ENCODE results near the gene SORL1-AS1.

The SORL1-AS1 gene

DNA sequence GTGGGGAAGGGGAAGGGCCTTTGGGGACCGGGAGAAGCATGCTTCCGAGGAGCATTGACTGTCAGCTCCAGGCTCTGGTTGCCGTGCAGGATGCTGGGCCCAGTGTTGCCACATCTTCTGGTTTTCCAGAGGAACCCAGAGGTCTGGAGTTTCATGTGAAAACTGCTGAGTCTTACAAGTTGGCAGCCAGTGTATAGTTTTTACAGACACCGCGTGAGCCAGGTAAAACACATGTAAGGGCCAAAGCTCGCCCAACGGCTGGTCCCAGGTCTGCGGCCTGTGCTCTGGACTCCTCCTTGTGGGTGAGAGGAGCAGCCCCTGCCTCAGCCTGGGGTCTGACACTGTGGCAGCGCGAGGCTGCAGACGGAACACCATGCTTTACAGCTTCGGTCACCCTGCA is 18.4 kb upstream of the SORL1-AS1 start:
- no peak overlapping the region for H3K9ac ChIP-seq (ENCODE audit: low read length)
- no peaks in the 10 kb centered on the region for H3K27me3 ChIP-seq (ENCODE audit: control insufficient read depth, insufficient read depth, low read length)
- no peak overlapping the region for H3K4me3 ChIP-seq (ENCODE audit: low read length)
- H3K4me1 ChIP-seq (ENCODE audit: control insufficient read depth, insufficient read depth, low read length), result peaks cover 13% of the 10 kb centered on the region
- H3K36me3 ChIP-seq (ENCODE audit: control insufficient read depth, insufficient read depth, low read length), result no peaks in the 10 kb centered on the region
- H3K27ac ChIP-seq (ENCODE audit: low read depth, low read length), result no peak overlapping the region

- peaks cover 23% of the 10 kb centered on the region for H3K4me1 ChIP-seq (ENCODE audit: control insufficient read depth, insufficient read depth, low read length)
- no peak overlapping the region for H3K4me3 ChIP-seq (ENCODE audit: low read length)
- no peak overlapping the region for H3K9ac ChIP-seq (ENCODE audit: low read length)
- H3K27ac ChIP-seq (ENCODE audit: low read depth, low read length), result no peak overlapping the region
- no peaks in the 10 kb centered on the region for H3K27me3 ChIP-seq (ENCODE audit: control insufficient read depth, insufficient read depth, low read length)
- H3K36me3 ChIP-seq (ENCODE audit: control insufficient read depth, insufficient read depth, low read length), result no peaks in the 10 kb centered on the region
Measured at GRCh38 chr11:121469910-121470309, 17.1 kb upstream of the SORL1-AS1 start.

DNA sequence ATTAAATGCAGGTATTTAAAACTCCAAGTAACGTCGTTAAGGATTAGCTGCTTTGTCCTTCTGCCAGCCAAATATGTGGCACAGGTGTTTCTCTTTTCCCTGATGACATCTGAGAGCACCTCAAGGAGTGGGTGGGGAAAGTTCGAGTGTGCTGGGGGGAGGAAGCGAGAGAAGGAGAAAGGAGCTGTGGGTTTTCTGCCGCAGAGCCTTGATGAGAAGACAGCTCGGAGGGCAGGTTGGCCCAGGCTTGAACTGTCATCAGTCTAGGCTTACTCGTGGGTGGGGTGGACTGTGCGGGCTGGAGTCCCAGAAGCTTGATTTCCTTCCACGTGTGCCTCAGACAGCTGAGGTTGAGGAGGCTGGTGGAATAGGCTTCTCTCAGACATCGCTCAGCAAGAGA is 15.2 kb upstream of the SORL1-AS1 start:
- Histone ChIP-seq H3K27me3 (ENCODE audit: control insufficient read depth, insufficient read depth, low read length) (no peaks in the 10 kb centered on the region), H3K27ac (ENCODE audit: low read depth, low read length) (no peak overlapping the region), H3K4me1 (ENCODE audit: control insufficient read depth, insufficient read depth, low read length) (peaks cover 40% of the 10 kb centered on the region), H3K9ac (ENCODE audit: low read length) (no peak overlapping the region), H3K4me3 (ENCODE audit: low read length) (peak overlapping the region; percentile 20), H3K36me3 (ENCODE audit: control insufficient read depth, insufficient read depth, low read length) (no peaks in the 10 kb centered on the region)

DNA sequence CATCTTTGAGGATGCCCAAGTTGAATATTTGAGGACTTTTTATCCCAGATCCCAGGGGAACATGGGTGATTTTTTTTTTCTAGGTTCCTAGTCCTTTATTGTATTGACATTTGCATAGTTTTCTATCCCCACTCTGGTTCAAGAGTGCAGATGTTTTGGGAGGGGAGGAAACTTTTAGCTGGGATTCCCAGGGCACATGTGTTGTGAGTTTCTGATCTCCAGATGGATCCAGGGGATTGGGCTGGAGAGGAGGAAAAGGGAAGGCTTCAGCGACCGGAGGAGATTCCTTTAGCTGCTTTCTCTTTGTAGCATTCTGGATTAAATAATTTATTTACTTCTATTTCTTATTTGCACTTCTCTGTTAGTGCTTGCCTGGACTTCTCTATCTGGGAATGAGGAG is 14.7 kb upstream of the SORL1-AS1 start:
- Histone ChIP-seq H3K4me1 (ENCODE audit: control insufficient read depth, insufficient read depth, low read length) (peaks cover 40% of the 10 kb centered on the region), H3K9ac (ENCODE audit: low read length) (no peak overlapping the region), H3K4me3 (ENCODE audit: low read length) (no peak overlapping the region), H3K36me3 (ENCODE audit: control insufficient read depth, insufficient read depth, low read length) (no peaks in the 10 kb centered on the region), H3K27me3 (ENCODE audit: control insufficient read depth, insufficient read depth, low read length) (no peaks in the 10 kb centered on the region), H3K27ac (ENCODE audit: low read depth, low read length) (peak overlapping the region; percentile 77)

DNA sequence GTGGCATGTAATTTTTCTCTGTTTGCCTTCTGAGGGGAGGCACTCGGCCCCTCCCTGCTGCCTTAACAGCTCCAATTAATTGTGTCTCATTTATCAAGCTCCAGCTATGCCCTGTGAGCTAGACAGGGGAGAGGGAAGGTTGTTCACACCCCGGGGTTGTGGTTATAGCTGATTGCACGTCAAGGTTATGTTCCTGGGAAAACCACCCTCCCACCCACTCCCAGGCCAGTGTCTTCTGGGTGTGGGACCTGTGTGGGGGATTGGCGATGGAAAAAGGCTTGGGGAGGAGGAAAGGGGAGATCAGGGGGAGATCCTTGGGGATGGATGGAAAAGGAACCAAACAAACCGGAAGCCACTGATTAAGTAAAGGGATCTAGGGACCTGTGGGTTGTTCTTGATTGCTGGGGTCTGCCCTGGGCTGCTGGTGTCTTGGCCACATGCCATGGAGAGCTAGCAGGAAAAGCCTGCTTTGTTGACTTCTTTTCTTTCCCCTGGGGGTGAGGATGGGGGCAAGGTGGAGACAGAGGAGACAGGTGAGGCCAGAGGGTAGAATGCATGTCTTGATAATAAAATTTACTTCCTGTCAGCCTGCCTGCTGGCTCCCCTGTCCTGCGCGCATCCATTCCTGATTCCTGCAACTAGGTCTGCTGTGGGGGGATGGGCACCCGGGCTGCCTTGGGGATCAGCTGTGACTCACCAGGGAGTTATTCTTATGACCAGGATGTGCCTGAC is 13.5 kb upstream of the SORL1-AS1 start:
- H3K9ac ChIP-seq (ENCODE audit: low read length), result no peak overlapping the region
- H3K36me3 ChIP-seq (ENCODE audit: control insufficient read depth, insufficient read depth, low read length), result no peaks in the 10 kb centered on the region
- H3K27ac ChIP-seq (ENCODE audit: low read depth, low read length), result peak overlapping the region; percentile 77
- peaks cover 40% of the 10 kb centered on the region for H3K4me1 ChIP-seq (ENCODE audit: control insufficient read depth, insufficient read depth, low read length)
- no peaks in the 10 kb centered on the region for H3K27me3 ChIP-seq (ENCODE audit: control insufficient read depth, insufficient read depth, low read length)
- H3K4me3 ChIP-seq (ENCODE audit: low read length), result peak overlapping the region; percentile 4

DNA sequence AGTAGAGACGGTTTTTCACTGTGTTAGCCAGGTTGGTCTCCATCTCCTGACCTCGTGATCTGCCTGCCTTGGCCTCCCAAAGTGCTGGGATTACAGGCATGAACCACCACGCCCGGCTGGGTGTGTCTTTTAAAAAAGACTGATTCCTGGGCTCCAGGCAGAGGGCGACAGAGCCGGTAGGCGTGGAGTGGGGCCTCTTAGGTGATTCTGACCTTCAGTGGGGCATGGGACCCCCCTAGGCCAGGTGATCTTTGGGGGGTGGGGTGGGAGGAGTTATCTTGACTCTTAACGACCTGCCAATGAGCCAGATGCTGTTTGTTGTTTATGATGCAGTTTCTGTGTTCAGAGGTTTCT is 12.9 kb upstream of the SORL1-AS1 start:
- Histone ChIP-seq H3K27ac (ENCODE audit: low read depth, low read length) (peak overlapping the region; percentile 77), H3K9ac (ENCODE audit: low read length) (no peak overlapping the region), H3K4me1 (ENCODE audit: control insufficient read depth, insufficient read depth, low read length) (peaks cover 41% of the 10 kb centered on the region)

DNA sequence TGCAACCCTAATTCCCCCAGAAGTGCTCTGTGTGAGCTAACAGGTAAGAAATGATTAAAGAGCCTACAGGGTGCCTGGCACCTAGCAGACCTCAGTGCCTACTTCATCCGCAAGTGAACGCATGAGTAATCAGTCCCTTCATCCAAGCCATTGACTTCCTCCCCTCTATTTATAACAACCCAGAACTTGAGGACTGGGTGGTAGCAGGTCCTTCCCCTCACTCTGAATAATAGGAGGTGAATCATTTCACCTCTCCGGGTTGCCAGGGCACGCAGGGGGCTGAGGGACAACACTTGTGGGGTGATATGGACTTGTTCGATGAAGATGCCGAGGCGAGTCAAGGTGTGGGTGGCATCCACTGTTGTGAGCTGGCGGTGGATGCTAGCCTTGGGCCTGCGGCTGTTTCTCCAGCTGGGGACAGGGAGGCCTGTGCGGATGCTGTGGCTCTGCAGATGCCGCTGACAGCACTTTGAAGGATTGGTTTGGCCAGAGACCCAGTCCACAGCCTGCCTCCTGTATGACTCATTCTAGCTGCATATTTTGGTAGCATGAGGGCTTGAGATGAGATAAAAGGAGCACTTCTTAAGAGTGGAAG is 11.7 kb upstream of the SORL1-AS1 start:
- Histone ChIP-seq H3K27me3 (ENCODE audit: control insufficient read depth, insufficient read depth, low read length) (no peaks in the 10 kb centered on the region), H3K4me3 (ENCODE audit: low read length) (no peak overlapping the region), H3K27ac (ENCODE audit: low read depth, low read length) (peak overlapping the region; percentile 73), H3K36me3 (ENCODE audit: control insufficient read depth, insufficient read depth, low read length) (no peaks in the 10 kb centered on the region), H3K9ac (ENCODE audit: low read length) (no peak overlapping the region), H3K4me1 (ENCODE audit: control insufficient read depth, insufficient read depth, low read length) (peaks cover 43% of the 10 kb centered on the region)

More for the DNA sequence above, 12.9 kb upstream of the SORL1-AS1 start:
- Histone ChIP-seq H3K27me3 (ENCODE audit: control insufficient read depth, insufficient read depth, low read length) (no peaks in the 10 kb centered on the region), H3K4me3 (ENCODE audit: low read length) (no peak overlapping the region), H3K36me3 (ENCODE audit: control insufficient read depth, insufficient read depth, low read length) (no peaks in the 10 kb centered on the region)

- Histone ChIP-seq H3K4me1 (ENCODE audit: control insufficient read depth, insufficient read depth, low read length) (peaks cover 43% of the 10 kb centered on the region), H3K9ac (ENCODE audit: low read length) (no peak overlapping the region), H3K4me3 (ENCODE audit: low read length) (no peak overlapping the region), H3K27me3 (ENCODE audit: control insufficient read depth, insufficient read depth, low read length) (no peaks in the 10 kb centered on the region), H3K27ac (ENCODE audit: low read depth, low read length) (peak overlapping the region; percentile 73), H3K36me3 (ENCODE audit: control insufficient read depth, insufficient read depth, low read length) (no peaks in the 10 kb centered on the region)
Measured at GRCh38 chr11:121463689-121464335, 11.0 kb upstream of the SORL1-AS1 start.

DNA sequence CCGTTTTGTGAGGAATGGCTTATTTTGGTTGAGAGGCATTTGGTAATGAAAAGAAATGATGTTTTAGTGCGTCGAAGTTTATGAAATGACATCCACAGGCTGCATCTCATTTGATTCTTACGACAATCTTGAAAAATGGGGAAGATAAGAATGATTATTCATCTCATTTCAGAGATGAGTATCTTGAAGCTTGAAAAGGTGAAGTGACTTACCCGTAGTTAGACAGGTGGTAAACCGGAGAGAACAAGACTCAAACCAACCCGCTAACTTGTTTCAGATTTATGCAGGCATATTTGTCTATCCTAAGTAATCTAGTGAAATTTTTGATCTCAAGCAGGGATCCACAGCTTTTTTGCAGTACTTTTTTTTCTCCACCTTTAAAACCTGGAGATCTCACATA is 9.1 kb upstream of the SORL1-AS1 start:
- Histone ChIP-seq H3K27me3 (ENCODE audit: control insufficient read depth, insufficient read depth, low read length) (no peaks in the 10 kb centered on the region), H3K9ac (ENCODE audit: low read length) (no peak overlapping the region), H3K4me3 (ENCODE audit: low read length) (no peak overlapping the region), H3K4me1 (ENCODE audit: control insufficient read depth, insufficient read depth, low read length) (peaks cover 33% of the 10 kb centered on the region), H3K27ac (ENCODE audit: low read depth, low read length) (no peak overlapping the region), H3K36me3 (ENCODE audit: control insufficient read depth, insufficient read depth, low read length) (no peaks in the 10 kb centered on the region)

DNA sequence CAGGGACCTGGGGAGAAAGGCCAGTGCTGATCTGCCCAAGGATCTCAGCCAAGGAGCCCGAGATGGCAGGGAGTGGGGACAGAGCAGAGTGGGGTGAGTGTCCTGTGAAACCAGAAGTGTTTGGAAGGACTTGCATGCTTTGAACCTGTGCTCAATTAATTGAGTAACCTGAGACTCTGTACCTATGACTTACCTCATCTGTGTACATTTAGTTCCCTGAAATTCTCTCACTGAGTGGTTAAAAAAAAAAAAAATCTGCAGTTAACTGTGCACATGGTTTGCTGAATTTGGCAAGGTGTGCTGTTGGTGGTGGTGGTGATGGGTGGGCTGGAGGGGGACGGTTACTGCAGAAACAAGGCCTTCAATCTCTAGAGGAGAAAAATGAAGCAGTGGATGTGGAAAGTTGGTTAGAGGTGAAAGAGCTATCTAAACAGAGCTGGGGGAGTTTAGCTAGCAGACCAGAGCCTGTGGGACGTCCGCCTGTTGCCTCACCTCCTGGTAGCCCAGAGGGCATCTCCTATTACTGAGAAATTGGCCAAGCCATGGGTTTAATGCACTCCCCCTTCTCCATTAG is 8.3 kb upstream of the SORL1-AS1 start:
- peaks cover 28% of the 10 kb centered on the region for H3K4me1 ChIP-seq (ENCODE audit: control insufficient read depth, insufficient read depth, low read length)
- H3K27ac ChIP-seq (ENCODE audit: low read depth, low read length), result no peak overlapping the region
- H3K27me3 ChIP-seq (ENCODE audit: control insufficient read depth, insufficient read depth, low read length), result no peaks in the 10 kb centered on the region
- no peak overlapping the region for H3K9ac ChIP-seq (ENCODE audit: low read length)
- no peak overlapping the region for H3K4me3 ChIP-seq (ENCODE audit: low read length)
- H3K36me3 ChIP-seq (ENCODE audit: control insufficient read depth, insufficient read depth, low read length), result no peaks in the 10 kb centered on the region

DNA sequence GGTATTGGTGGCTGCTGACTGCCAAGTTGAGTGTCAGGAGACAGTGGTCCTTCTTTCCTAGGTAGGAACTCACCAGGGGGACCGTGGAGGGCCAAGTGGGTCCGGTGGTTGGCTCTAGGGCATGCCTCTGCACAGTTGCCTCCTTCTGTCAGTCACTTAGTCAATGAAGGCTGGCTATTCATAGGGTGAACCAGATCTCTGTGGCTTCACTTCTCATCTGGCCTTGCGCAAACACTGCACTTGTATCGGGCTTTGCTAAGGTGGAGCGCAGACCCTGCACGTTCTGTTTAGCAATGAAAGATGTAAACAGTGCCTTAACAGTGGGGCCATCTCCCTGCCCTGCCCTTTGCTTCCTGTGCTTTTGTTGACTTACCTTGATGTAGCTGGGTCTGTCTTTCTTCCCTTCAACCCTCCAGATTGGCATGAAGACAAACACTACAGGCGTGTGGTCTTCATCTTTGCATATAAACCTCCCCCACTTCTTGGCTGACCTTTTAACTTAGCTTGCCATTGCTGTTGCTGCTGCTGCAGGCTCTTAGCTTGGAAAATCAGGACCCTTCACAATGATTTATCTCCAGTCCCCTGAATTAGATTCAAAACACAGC is 6.7 kb upstream of the SORL1-AS1 start:
- peak overlapping the region; percentile 48 for H3K27ac ChIP-seq (ENCODE audit: low read depth, low read length)
- no peaks in the 10 kb centered on the region for H3K36me3 ChIP-seq (ENCODE audit: control insufficient read depth, insufficient read depth, low read length)
- no peak overlapping the region for H3K9ac ChIP-seq (ENCODE audit: low read length)
- no peaks in the 10 kb centered on the region for H3K27me3 ChIP-seq (ENCODE audit: control insufficient read depth, insufficient read depth, low read length)
- no peak overlapping the region for H3K4me3 ChIP-seq (ENCODE audit: low read length)
- H3K4me1 ChIP-seq (ENCODE audit: control insufficient read depth, insufficient read depth, low read length), result peaks cover 16% of the 10 kb centered on the region

- Histone ChIP-seq H3K9ac (ENCODE audit: low read length) (no peak overlapping the region), H3K4me3 (ENCODE audit: low read length) (no peak overlapping the region), H3K36me3 (ENCODE audit: control insufficient read depth, insufficient read depth, low read length) (no peaks in the 10 kb centered on the region), H3K27ac (ENCODE audit: low read depth, low read length) (no peak overlapping the region), H3K27me3 (ENCODE audit: control insufficient read depth, insufficient read depth, low read length) (no peaks in the 10 kb centered on the region), H3K4me1 (ENCODE audit: control insufficient read depth, insufficient read depth, low read length) (peaks cover 6% of the 10 kb centered on the region)
Measured at GRCh38 chr11:121458551-121458950, 5.8 kb upstream of the SORL1-AS1 start.

Measured in rectal smooth muscle tissue (tissue), 1 donor.